ENCODE data around the gene C22orf42.
"Not testable (repeated sequence)": the region's sequence is repeated elsewhere in the genome, so short reads cannot be mapped to it uniquely, and the experiment has no call there.

The C22orf42 gene

GRCh38 chr22:32144496-32145274 is 14.4 kb downstream of the C22orf42 start:
- H3K4me3 ChIP-seq (replicated peaks; ENCODE audit: insufficient read depth, low read length) = no peak overlapping the region
- H3K27ac ChIP-seq (replicated peaks) = peak overlapping the region; percentile 32; the same call in 1 of the 2 replicates
- H3K27me3 ChIP-seq (ENCODE audit: insufficient read depth, poor library complexity, severe bottlenecking) = no peaks in the 10 kb centered on the region
- TF ChIP-seq REST (IDR thresholded peaks at IDR 0.05; ENCODE audit: insufficient replicate concordance, low read depth) (no peak), CTCF (IDR thresholded peaks at IDR 0.05; ENCODE audit: insufficient read depth, low read length) (no peak), SPI1 (IDR thresholded peaks at IDR 0.05; ENCODE audit: borderline replicate concordance, low read depth) (peak; percentile 91), GABPA (IDR thresholded peaks at IDR 0.05; ENCODE audit: low read depth) (no peak)
- DNase-seq (ENCODE audit: low read depth in 1 of 2, low spot score in 1 of 2) = peak in 1 of 2 experiments; percentile 87

- no peak overlapping the region for H3K27ac ChIP-seq (replicated peaks)
- H3K4me3 ChIP-seq (replicated peaks; ENCODE audit: insufficient read depth, low read length) = no peak overlapping the region
- H3K27me3 ChIP-seq (ENCODE audit: insufficient read depth, poor library complexity, severe bottlenecking) = no peaks in the 10 kb centered on the region
- TF ChIP-seq SPI1 (IDR thresholded peaks at IDR 0.05; ENCODE audit: borderline replicate concordance, low read depth) (no peak), REST (IDR thresholded peaks at IDR 0.05; ENCODE audit: insufficient replicate concordance, low read depth) (no peak), POLR2AphosphoS5 (IDR thresholded peaks at IDR 0.05; ENCODE audit: low read depth) (no peak), CTCF (IDR thresholded peaks at IDR 0.05; ENCODE audit: insufficient read depth, low read length) (no peak), GABPA (IDR thresholded peaks at IDR 0.05; ENCODE audit: low read depth) (no peak)
- no peak for DNase-seq (ENCODE audit: low read depth in 1 of 2, low spot score in 1 of 2)
Observed at GRCh38 chr22:32142600-32142999, 16.5 kb downstream of the C22orf42 start.

- peak; percentile 9 for TF ChIP-seq CTCF (IDR thresholded peaks at IDR 0.05; ENCODE audit: insufficient read depth, low read length)
- not testable (repeated sequence) for H3K27me3 ChIP-seq (ENCODE audit: insufficient read depth, poor library complexity, severe bottlenecking); H3K4me3 ChIP-seq (replicated peaks; ENCODE audit: insufficient read depth, low read length); H3K27ac ChIP-seq (replicated peaks)
- DNase-seq (ENCODE audit: low read depth in 1 of 2, low spot score in 1 of 2) = peak in 1 of 2 experiments; percentile 16
Observed at GRCh38 chr22:32140688-32141087, 18.4 kb downstream of the C22orf42 start.

- DNase-seq (ENCODE audit: low read depth in 1 of 2, low spot score in 1 of 2); H3K27me3 ChIP-seq (ENCODE audit: insufficient read depth, poor library complexity, severe bottlenecking); H3K27ac ChIP-seq (replicated peaks): not testable (repeated sequence)
- peak overlapping the region; percentile 46 for H3K4me3 ChIP-seq (replicated peaks; ENCODE audit: insufficient read depth, low read length)
Observed at GRCh38 chr22:32138576-32138975, 20.5 kb downstream of the C22orf42 start.

GRCh38 chr22:32137731-32138324 is 21.3 kb downstream of the C22orf42 start:
- H3K27ac ChIP-seq (replicated peaks); H3K27me3 ChIP-seq (ENCODE audit: insufficient read depth, poor library complexity, severe bottlenecking): not testable (repeated sequence)
- peak in 1 of 2 experiments; percentile 23 for DNase-seq (ENCODE audit: low read depth in 1 of 2, low spot score in 1 of 2)
- H3K4me3 ChIP-seq (replicated peaks; ENCODE audit: insufficient read depth, low read length) = peak overlapping the region; percentile 46

- not testable (repeated sequence) for H3K4me3 ChIP-seq (replicated peaks; ENCODE audit: insufficient read depth, low read length); DNase-seq (ENCODE audit: low read depth in 1 of 2, low spot score in 1 of 2); H3K27ac ChIP-seq (replicated peaks); H3K27me3 ChIP-seq (ENCODE audit: insufficient read depth, poor library complexity, severe bottlenecking)
Observed at GRCh38 chr22:32136881-32137280, 22.2 kb downstream of the C22orf42 start.

GRCh38 chr22:32135958-32136357 is 23.1 kb downstream of the C22orf42 start:
- not testable (repeated sequence) for H3K4me3 ChIP-seq (replicated peaks; ENCODE audit: insufficient read depth, low read length); H3K27ac ChIP-seq (replicated peaks); H3K27me3 ChIP-seq (ENCODE audit: insufficient read depth, poor library complexity, severe bottlenecking); DNase-seq (ENCODE audit: low read depth in 1 of 2, low spot score in 1 of 2)
